OCI-LY1 (cell line): Measurements from ENCODE around the gene MRTFA.

Source experiments
- EZH2 ChIP-seq: fragments of 200-600 bp; sonication (generic), shearing (Covaris generic); IDR thresholded peaks from 2 replicates; pipeline ENCODE4 v1.8.0; 2017; ENCODE audit warnings: borderline replicate concordance, mixed run types, mild to moderate bottlenecking, antibody characterized with exemption, low read length, moderate library complexity, mixed read lengths
- TF ChIP-seq, protein P1 (sequence below): fragments of 200-600 bp; sonication (generic), shearing (Covaris generic); IDR thresholded peaks from 2 replicates; pipeline ENCODE4 v1.5.1; 2017; ENCODE audit warnings: mild to moderate bottlenecking, antibody characterized with exemption, low read length, moderate library complexity, mixed read lengths

GRCh38 chr22:40635043-40635939 is 1.2 kb downstream of the MRTFA start:
- TF ChIP-seq, protein P1, sequence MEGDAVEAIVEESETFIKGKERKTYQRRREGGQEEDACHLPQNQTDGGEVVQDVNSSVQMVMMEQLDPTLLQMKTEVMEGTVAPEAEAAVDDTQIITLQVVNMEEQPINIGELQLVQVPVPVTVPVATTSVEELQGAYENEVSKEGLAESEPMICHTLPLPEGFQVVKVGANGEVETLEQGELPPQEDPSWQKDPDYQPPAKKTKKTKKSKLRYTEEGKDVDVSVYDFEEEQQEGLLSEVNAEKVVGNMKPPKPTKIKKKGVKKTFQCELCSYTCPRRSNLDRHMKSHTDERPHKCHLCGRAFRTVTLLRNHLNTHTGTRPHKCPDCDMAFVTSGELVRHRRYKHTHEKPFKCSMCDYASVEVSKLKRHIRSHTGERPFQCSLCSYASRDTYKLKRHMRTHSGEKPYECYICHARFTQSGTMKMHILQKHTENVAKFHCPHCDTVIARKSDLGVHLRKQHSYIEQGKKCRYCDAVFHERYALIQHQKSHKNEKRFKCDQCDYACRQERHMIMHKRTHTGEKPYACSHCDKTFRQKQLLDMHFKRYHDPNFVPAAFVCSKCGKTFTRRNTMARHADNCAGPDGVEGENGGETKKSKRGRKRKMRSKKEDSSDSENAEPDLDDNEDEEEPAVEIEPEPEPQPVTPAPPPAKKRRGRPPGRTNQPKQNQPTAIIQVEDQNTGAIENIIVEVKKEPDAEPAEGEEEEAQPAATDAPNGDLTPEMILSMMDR: no peak
- no peak for TF ChIP-seq EZH2
